GM23248 (cell line): ENCODE results near the gene GHR. TPM values are rescaled to one million over a fixed set of nuclear protein-coding genes. Genes with fewer than 3 reads are reported as not detected.

Experiments
- DNase-seq: peaks from one replicate; pipeline ENCODE4 v3.0.0-alpha.2; 2015
- H2AFZ ChIP-seq: fragments of 200-600 bp; sonication (generic); 2 replicates; pipeline ENCODE4 v1.6.1; 2016; ENCODE audit warnings: antibody characterized with exemption
- H3F3A ChIP-seq: fragments of 200-600 bp; sonication (generic); 2 replicates; pipeline ENCODE4 v1.6.1; 2016; ENCODE audit warnings: mild to moderate bottlenecking, antibody characterized with exemption, mixed run types; ENCODE audit not compliant: insufficient read depth
- H3K27ac ChIP-seq: fragments of 200-600 bp; sonication (generic); 2 replicates; pipeline ENCODE4 v1.5.1; 2016; ENCODE audit warnings: mild to moderate bottlenecking
- H3K27me3 ChIP-seq: fragments of 200-600 bp; sonication (generic); replicated peaks from 2 replicates; pipeline ENCODE4 v1.6.1; 2016; ENCODE audit warnings: mild to moderate bottlenecking; ENCODE audit not compliant: insufficient read depth
- H3K36me3 ChIP-seq: fragments of 200-600 bp; sonication (generic); 2 replicates; pipeline ENCODE4 v1.6.1; 2016; ENCODE audit warnings: low read depth, mild to moderate bottlenecking
- H3K4me1 ChIP-seq: fragments of 200-600 bp; sonication (generic); 2 replicates; pipeline ENCODE4 v1.6.1; 2016; ENCODE audit warnings: mild to moderate bottlenecking; ENCODE audit not compliant: insufficient read depth
- H3K4me2 ChIP-seq: fragments of 200-600 bp; sonication (generic); one replicate; pipeline ENCODE4 v1.6.1; 2016; ENCODE audit warnings: mild to moderate bottlenecking; ENCODE audit not compliant: unreplicated experiment
- H3K4me3 ChIP-seq: fragments of 200-600 bp; sonication (generic); 2 replicates; pipeline ENCODE4 v1.5.1; 2016; ENCODE audit warnings: mild to moderate bottlenecking
- H3K79me2 ChIP-seq: fragments of 200-600 bp; sonication (generic); 2 replicates; pipeline ENCODE4 v1.6.1; 2016; ENCODE audit warnings: mild to moderate bottlenecking; ENCODE audit not compliant: insufficient read depth
- H3K9ac ChIP-seq: fragments of 200-600 bp; sonication (generic); 2 replicates; pipeline ENCODE4 v1.6.1; 2016; ENCODE audit warnings: mild to moderate bottlenecking
- H3K9me2 ChIP-seq: fragments of 200-600 bp; sonication (generic); 2 replicates; pipeline ENCODE4 v1.6.1; 2016; ENCODE audit warnings: mixed run types, mild to moderate bottlenecking, moderate library complexity; ENCODE audit not compliant: insufficient read depth
- H3K9me3 ChIP-seq: fragments of 200-600 bp; sonication (generic); one replicate; pipeline ENCODE4 v1.6.1; 2017; ENCODE audit warnings: low read depth
- H4K20me1 ChIP-seq: fragments of 200-600 bp; sonication (generic); 2 replicates; pipeline ENCODE4 v1.6.0; 2016; ENCODE audit not compliant: insufficient read depth
- EZH2 ChIP-seq: fragments of 200-600 bp; sonication (generic); IDR thresholded peaks from 2 replicates; pipeline ENCODE4 v1.6.1; 2018; ENCODE audit warnings: antibody characterized with exemption, mild to moderate bottlenecking; ENCODE audit not compliant: insufficient read depth, poor library complexity, severe bottlenecking
- EZH2phosphoT487 ChIP-seq: fragments of 200-600 bp; sonication (generic); IDR thresholded peaks from 2 replicates; pipeline ENCODE4 v1.6.1; 2018; ENCODE audit warnings: antibody characterized with exemption, moderate library complexity, mild to moderate bottlenecking, low read depth; ENCODE audit not compliant: insufficient read depth
- WGBS, 2 experiments: methylation state at CpG; one replicate each; pipeline ENCODE4 v1.1.6; 2015 to 2017; ENCODE audit warnings: low lambda C conversion rate in 2 of 2, low coverage in 1 of 2; ENCODE audit errors: missing lambda C conversion rate in 2 of 2; 5-methylcytosine and 5-hydroxymethylcytosine counted together
- in situ Hi-C: fragments of 300-500 bp; cut with MboI; formaldehyde crosslinking; loops from 2 replicates; pipeline ENCODE4 v1.15.0; 2020
- polyA plus RNA-seq: library from polyadenylated mRNA; unstranded; fragments of >200 nt; fragmentation: Nextera tagmentation; extraction: Ambion mirVana; gene quantifications from 2 replicates; pipeline ENCODE4 v1.2.1, GENCODE V29; 2016
- total RNA-seq: library from RNA; depleted of rRNA; stranded (reverse); fragments of >200 nt; shearing (Covaris generic); gene quantifications from 2 replicates; pipeline ENCODE4 v1.2.3, GENCODE V29; 2014

GHR gene
- total and polyA plus RNA-seq, 2 experiments from 2014 or later: 0.64 to 1.5 TPM

DNA sequence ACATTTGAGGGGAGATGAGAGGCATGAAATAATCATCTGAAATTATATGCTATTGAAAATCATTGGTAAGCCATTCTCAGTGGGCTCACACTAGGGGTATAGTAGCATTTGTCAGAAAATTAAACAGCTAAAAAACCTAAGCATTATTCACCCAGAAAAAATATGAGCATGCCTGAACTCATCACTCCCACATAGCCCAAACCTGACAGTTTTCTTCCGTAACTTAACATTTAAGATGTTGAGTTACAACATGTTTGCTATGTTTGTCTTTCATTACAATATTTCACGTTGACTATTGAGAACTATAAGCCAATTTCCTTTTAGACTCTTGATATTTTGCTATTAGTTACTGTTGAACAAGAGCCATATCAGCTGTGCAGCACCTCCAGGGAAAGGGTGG is 23.5 kb upstream of the GHR start:
- no peaks in the 10 kb centered on the region for H3K27me3 ChIP-seq
- no peak overlapping the region for H2AFZ ChIP-seq
- H3K36me3 ChIP-seq: no peaks in the 10 kb centered on the region
- H3K9ac ChIP-seq: no peak overlapping the region
- no peak overlapping the region for H3K27ac ChIP-seq
- TF ChIP-seq EZH2phosphoT487 (no peak), EZH2 (no peak)
- WGBS, 2 experiments: 39 to 42% methylated on average over 2 of the region's 2 CpGs
- no peak overlapping the region for H3K4me3 ChIP-seq
- H3K9me2 ChIP-seq: no peaks in the 10 kb centered on the region
- H3K9me3 ChIP-seq: no peaks in the 10 kb centered on the region
- no peak overlapping the region for H3K4me2 ChIP-seq
- DNase-seq: no peak
- no peaks in the 10 kb centered on the region for H4K20me1 ChIP-seq
- no peaks in the 10 kb centered on the region for H3K79me2 ChIP-seq
- no peaks in the 10 kb centered on the region for H3F3A ChIP-seq
- no peaks in the 10 kb centered on the region for H3K4me1 ChIP-seq
- in situ Hi-C loops: no loop called here

DNA sequence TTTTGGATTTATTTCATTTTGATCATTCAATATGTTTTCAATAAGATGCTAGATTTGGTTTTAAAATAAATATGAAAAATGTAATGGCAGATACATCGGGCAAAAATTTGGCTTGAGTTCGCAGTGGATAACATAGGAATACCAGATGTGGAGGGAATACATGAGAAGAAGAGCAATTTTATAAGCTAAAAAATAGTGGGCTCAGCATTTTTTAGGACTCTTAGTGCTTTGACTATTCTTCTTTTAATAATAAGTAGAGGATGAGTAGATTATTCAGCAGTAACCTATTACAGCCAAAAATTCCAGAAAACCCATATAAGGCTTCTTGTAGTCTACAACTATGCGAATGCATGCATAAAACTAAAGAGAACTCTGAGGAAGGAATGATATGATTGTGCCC is 22.8 kb upstream of the GHR start:
- in situ Hi-C loops: no loop called here
- 16 to 20% methylated on average over 3 of the region's 3 CpGs for WGBS, 2 experiments

DNA sequence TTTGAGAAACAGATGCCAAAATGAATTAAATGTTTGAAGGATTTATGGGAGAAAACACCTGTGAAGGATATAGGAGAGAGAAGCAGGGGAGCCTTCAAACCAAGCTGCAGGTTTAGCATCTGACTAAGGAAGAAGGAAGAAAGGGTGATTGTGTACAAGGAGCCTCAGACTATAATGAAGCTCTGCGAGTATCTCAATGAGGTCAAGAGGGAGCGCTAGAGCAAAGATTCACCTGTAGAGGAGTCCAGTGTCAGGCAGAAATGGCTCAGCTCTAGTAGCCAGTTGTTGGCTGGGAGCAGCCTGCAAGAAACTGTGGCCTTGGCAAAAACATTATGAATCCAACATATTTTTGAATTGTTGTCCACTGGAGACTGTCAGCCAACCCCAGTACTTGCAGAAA is 20.0 kb upstream of the GHR start:
- no peak for TF ChIP-seq EZH2phosphoT487
- TF ChIP-seq EZH2: no peak
- no peaks in the 10 kb centered on the region for H3F3A ChIP-seq
- H3K9me3 ChIP-seq: no peaks in the 10 kb centered on the region
- DNase-seq: no peak
- H4K20me1 ChIP-seq: no peaks in the 10 kb centered on the region
- H3K36me3 ChIP-seq: no peaks in the 10 kb centered on the region
- H3K4me2 ChIP-seq: no peak overlapping the region
- H3K27ac ChIP-seq: no peak overlapping the region
- no peak overlapping the region for H3K9ac ChIP-seq
- in situ Hi-C loops: no loop called here
- no peak overlapping the region for H2AFZ ChIP-seq
- H3K4me1 ChIP-seq: no peaks in the 10 kb centered on the region
- 80 to 83% methylated on average over 2 of the region's 2 CpGs for WGBS, 2 experiments
- no peaks in the 10 kb centered on the region for H3K79me2 ChIP-seq
- H3K27me3 ChIP-seq: no peaks in the 10 kb centered on the region
- H3K9me2 ChIP-seq: no peaks in the 10 kb centered on the region
- no peak overlapping the region for H3K4me3 ChIP-seq

More for the DNA sequence above, 22.8 kb upstream of the GHR start:
- H3K9ac ChIP-seq: no peak overlapping the region
- no peak overlapping the region for H2AFZ ChIP-seq
- H4K20me1 ChIP-seq: no peaks in the 10 kb centered on the region
- H3K79me2 ChIP-seq: no peaks in the 10 kb centered on the region
- H3K27me3 ChIP-seq: no peaks in the 10 kb centered on the region
- H3K9me3 ChIP-seq: no peaks in the 10 kb centered on the region
- DNase-seq: no peak
- no peaks in the 10 kb centered on the region for H3K9me2 ChIP-seq
- H3K4me3 ChIP-seq: no peak overlapping the region
- H3K27ac ChIP-seq: no peak overlapping the region
- H3F3A ChIP-seq: no peaks in the 10 kb centered on the region
- H3K4me2 ChIP-seq: no peak overlapping the region
- TF ChIP-seq EZH2phosphoT487 (no peak), EZH2 (no peak)
- no peaks in the 10 kb centered on the region for H3K4me1 ChIP-seq
- H3K36me3 ChIP-seq: no peaks in the 10 kb centered on the region

DNA sequence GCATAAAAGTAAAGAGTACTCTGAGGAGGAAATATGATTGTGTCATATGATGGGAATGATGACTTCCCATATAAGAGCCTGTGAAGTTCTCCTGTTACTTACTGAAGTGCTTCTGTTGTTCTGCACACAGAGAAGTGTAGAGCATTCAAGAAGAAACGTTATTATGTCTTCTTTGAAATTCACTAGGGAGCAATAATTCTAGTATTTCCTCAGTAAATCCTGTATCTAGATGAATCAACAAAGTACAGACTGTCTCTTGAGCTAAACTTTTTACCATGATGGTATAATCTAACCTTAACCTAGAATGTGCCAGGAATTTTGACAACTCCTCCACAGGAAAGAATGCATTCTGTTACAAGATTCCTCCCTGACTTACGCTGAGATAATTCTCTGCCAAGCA is 18.9 kb upstream of the GHR start:
- H3K27ac ChIP-seq: no peak overlapping the region

DNA sequence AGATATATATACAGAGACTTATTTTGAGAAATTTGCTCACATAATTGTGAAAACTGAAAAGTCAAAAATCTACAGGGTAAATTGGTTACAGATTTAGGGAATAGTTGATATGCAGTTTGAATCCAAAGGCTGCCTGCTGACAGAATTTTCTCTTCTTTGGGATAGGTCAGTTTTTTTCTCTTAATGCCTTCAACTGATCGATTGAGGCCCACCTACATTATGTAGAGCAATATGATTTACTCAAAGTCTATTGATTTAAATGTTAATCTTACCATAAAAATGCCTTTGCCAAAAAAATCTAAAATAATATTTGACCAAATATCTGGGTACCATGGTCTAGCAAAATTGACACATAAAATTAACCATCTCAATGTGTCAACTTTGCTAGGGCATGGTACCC is 3.9 kb upstream of the GHR start:
- no peaks in the 10 kb centered on the region for H4K20me1 ChIP-seq
- no peak overlapping the region for H2AFZ ChIP-seq
- H3K4me2 ChIP-seq: no peak overlapping the region
- no peaks in the 10 kb centered on the region for H3K36me3 ChIP-seq
- no peak overlapping the region for H3K27ac ChIP-seq
- in situ Hi-C loops: no loop called here
- no peak overlapping the region for H3K4me3 ChIP-seq
- H3K9me2 ChIP-seq: no peaks in the 10 kb centered on the region
- H3K9ac ChIP-seq: no peak overlapping the region
- no peak for DNase-seq
- no peaks in the 10 kb centered on the region for H3K79me2 ChIP-seq
- TF ChIP-seq EZH2phosphoT487: no peak
- no peak for TF ChIP-seq EZH2
- no peaks in the 10 kb centered on the region for H3K4me1 ChIP-seq
- H3F3A ChIP-seq: peaks cover 10% of the 10 kb centered on the region; the same call in 1 of the 2 replicates
- WGBS, 2 experiments: 19 to 54% methylated on average over 1 of the region's 1 CpG
- H3K9me3 ChIP-seq: no peaks in the 10 kb centered on the region
- no peaks in the 10 kb centered on the region; the same call in 1 of the 2 replicates for H3K27me3 ChIP-seq

More for the DNA sequence above, 18.9 kb upstream of the GHR start:
- DNase-seq: no peak
- Histone ChIP-seq H3K27me3 (0 out of 2 replicates have a peak, but pooled peaks cover 5% of the 10 kb centered on the region), H3K79me2 (no peaks in the 10 kb centered on the region), H3K36me3 (no peaks in the 10 kb centered on the region), H2AFZ (no peak overlapping the region), H3K4me1 (no peaks in the 10 kb centered on the region), H3K9me2 (no peaks in the 10 kb centered on the region), H3F3A (no peaks in the 10 kb centered on the region), H3K4me3 (no peak overlapping the region), H3K9ac (no peak overlapping the region), H4K20me1 (no peaks in the 10 kb centered on the region), H3K4me2 (no peak overlapping the region), H3K9me3 (no peaks in the 10 kb centered on the region)
- no peak for TF ChIP-seq EZH2
- no peak for TF ChIP-seq EZH2phosphoT487
- in situ Hi-C loops: no loop called here
- 28 to 31% methylated on average over 2 of the region's 2 CpGs for WGBS, 2 experiments
